ENCODE results near the gene METTL21A. TPM values are rescaled to one million over a fixed set of nuclear protein-coding genes. Genes with fewer than 3 reads are reported as not detected.
A peak's percentile ranks its signal among the peaks of the same experiment; 100 is the strongest.
"Not testable (repeated sequence)": the region's sequence is repeated elsewhere in the genome, so short reads cannot be mapped to it uniquely, and the experiment has no call there.

The METTL21A gene
- total and polyA plus RNA-seq, 2 experiments from 2014 or later, result 86.0 to 118 TPM

DNA sequence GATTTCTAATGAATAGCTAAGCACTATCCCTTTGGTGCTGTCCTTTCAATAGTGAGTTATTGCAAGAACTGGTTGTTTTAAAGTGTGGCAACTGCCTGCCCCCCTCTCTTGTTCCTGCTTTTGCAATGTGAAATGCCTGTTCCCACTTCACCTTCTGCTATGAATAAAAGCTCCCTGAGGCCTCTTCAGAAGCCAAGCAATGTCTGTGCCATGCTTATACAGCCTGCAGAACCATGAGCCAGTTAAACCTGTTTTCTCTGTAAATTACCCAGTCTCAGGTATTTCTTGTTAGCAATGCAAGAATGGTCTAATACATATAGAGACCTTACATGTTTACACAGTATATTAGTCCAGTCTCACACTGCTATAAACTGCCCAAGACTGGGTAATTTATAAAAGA, 15.0 kb upstream of the METTL21A start (continued):
- TF ChIP-seq, protein P1, sequence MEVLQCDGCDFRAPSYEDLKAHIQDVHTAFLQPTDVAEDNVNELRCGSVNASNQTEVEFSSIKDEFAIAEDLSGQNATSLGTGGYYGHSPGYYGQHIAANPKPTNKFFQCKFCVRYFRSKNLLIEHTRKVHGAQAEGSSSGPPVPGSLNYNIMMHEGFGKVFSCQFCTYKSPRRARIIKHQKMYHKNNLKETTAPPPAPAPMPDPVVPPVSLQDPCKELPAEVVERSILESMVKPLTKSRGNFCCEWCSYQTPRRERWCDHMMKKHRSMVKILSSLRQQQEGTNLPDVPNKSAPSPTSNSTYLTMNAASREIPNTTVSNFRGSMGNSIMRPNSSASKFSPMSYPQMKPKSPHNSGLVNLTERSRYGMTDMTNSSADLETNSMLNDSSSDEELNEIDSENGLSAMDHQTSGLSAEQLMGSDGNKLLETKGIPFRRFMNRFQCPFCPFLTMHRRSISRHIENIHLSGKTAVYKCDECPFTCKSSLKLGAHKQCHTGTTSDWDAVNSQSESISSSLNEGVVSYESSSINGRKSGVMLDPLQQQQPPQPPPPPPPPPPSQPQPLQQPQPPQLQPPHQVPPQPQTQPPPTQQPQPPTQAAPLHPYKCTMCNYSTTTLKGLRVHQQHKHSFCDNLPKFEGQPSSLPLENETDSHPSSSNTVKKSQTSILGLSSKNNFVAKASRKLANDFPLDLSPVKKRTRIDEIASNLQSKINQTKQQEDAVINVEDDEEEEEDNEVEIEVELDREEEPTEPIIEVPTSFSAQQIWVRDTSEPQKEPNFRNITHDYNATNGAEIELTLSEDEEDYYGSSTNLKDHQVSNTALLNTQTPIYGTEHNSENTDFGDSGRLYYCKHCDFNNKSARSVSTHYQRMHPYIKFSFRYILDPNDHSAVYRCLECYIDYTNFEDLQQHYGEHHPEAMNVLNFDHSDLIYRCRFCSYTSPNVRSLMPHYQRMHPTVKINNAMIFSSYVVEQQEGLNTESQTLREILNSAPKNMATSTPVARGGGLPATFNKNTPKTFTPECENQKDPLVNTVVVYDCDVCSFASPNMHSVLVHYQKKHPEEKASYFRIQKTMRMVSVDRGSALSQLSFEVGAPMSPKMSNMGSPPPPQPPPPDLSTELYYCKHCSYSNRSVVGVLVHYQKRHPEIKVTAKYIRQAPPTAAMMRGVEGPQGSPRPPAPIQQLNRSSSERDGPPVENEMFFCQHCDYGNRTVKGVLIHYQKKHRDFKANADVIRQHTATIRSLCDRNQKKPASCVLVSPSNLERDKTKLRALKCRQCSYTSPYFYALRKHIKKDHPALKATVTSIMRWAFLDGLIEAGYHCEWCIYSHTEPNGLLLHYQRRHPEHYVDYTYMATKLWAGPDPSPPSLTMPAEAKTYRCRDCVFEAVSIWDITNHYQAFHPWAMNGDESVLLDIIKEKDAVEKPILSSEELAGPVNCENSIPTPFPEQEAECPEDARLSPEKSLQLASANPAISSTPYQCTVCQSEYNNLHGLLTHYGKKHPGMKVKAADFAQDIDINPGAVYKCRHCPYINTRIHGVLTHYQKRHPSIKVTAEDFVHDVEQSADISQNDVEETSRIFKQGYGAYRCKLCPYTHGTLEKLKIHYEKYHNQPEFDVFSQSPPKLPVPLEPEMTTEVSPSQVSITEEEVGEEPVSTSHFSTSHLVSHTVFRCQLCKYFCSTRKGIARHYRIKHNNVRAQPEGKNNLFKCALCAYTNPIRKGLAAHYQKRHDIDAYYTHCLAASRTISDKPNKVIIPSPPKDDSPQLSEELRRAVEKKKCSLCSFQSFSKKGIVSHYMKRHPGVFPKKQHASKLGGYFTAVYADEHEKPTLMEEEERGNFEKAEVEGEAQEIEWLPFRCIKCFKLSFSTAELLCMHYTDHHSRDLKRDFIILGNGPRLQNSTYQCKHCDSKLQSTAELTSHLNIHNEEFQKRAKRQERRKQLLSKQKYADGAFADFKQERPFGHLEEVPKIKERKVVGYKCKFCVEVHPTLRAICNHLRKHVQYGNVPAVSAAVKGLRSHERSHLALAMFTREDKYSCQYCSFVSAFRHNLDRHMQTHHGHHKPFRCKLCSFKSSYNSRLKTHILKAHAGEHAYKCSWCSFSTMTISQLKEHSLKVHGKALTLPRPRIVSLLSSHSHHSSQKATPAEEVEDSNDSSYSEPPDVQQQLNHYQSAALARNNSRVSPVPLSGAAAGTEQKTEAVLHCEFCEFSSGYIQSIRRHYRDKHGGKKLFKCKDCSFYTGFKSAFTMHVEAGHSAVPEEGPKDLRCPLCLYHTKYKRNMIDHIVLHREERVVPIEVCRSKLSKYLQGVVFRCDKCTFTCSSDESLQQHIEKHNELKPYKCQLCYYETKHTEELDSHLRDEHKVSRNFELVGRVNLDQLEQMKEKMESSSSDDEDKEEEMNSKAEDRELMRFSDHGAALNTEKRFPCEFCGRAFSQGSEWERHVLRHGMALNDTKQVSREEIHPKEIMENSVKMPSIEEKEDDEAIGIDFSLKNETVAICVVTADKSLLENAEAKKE (CRISPR knock-in tag; IDR thresholded peaks at IDR 0.05), result no peak
- TF ChIP-seq EZH2phosphoT487 (IDR thresholded peaks at IDR 0.05; ENCODE audit: unreplicated experiment), result no peak

DNA sequence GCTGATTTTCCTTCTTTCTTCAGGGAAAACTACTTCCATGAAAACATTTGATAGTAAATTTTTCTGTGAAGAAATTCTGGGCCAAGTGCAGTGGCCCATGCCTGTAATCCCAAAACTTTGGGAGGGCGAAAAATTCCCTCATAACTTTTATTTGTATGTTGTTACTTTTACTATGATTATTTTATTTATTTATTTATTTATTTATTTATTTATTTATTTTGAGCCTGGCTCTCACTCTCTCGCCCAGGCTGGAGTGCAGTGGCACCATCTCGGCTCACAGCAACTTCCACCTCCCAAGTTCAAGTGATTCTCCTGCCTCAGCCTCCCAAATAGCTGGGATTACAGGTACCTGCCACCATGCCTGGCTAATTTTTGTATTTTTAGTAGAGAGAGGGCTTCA, 14.1 kb upstream of the METTL21A start:
- H3F3A ChIP-seq (replicated peaks; ENCODE audit: low read depth); H3K4me1 Mint-ChIP-seq; H3K36me3 ChIP-seq (ENCODE audit: insufficient read depth); H3K79me2 ChIP-seq (replicated peaks; ENCODE audit: insufficient read depth); H3K27ac Mint-ChIP-seq; H3K4me2 ChIP-seq; H3K27ac ChIP-seq (ENCODE audit: low read depth); H2AFZ ChIP-seq; H3K9me2 ChIP-seq (ENCODE audit: insufficient read depth); H3K27me3 ChIP-seq (ENCODE audit: insufficient read depth); H3K4me3 ChIP-seq; H4K20me1 ChIP-seq (replicated peaks; ENCODE audit: insufficient read depth); H3K4me1 ChIP-seq (ENCODE audit: insufficient read depth); H3K36me3 Mint-ChIP-seq (ENCODE audit: low read depth); H3K4me3 Mint-ChIP-seq; ATAC-seq; H3K27me3 Mint-ChIP-seq (ENCODE audit: insufficient read depth, low read depth, poor library complexity); DNase-seq (ENCODE audit: low spot score): not testable (repeated sequence)
- peaks cover 15% of the 10 kb centered on the region; the same call in 2 of the 3 replicates for H3K9me3 Mint-ChIP-seq

DNA sequence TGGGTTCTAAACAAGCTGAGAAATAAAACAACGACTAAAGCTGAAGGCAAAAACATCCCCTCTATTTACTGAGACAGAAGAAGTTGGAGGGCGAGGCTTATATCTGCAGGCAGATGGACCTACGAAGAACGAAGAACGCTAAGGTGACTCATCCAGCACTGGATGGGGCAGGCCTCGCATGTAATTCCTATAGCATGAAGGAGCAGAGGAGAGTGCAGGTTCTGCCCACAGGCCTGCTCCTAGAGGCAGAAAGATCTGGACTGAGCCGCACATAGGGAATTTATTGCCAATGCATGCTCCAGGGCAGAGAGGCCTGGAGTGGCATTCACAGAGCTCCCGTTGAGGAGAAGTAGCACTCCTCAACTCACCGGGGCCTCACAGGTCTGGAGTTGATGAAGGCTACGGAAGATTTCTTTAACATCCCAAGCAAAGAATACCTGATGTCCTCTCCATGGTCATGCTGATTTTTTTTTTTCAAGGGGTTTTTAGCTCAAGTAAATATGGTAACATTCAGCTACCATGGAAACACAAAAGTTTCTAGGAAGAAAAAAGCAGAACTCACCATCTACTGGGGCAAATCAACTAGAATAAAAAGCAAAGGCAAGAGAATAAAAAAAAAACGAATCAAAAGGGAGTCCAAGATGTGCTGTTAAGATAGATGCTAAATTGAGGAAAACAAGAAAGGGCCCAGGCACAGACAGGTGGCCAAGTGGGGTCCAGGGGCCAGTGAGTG, 10.4 kb upstream of the METTL21A start:
- Histone ChIP-seq H3F3A (replicated peaks; ENCODE audit: low read depth) (0 out of 2 replicates have a peak, but pooled peaks cover 4% of the 10 kb centered on the region), H3K4me3 (no peak overlapping the region), H2AFZ (peak overlapping the region; percentile 97), H3K79me2 (replicated peaks; ENCODE audit: insufficient read depth) (no peaks in the 10 kb centered on the region), H3K9me2 (ENCODE audit: insufficient read depth) (no peaks in the 10 kb centered on the region), H3K36me3 (ENCODE audit: insufficient read depth) (no peaks in the 10 kb centered on the region), H3K27ac (ENCODE audit: low read depth) (no peak overlapping the region), H4K20me1 (replicated peaks; ENCODE audit: insufficient read depth) (no peaks in the 10 kb centered on the region), H3K4me2 (no peak overlapping the region), H3K4me1 (ENCODE audit: insufficient read depth) (peaks cover 7% of the 10 kb centered on the region), H3K27me3 (ENCODE audit: insufficient read depth) (no peaks in the 10 kb centered on the region)
- no peaks in the 10 kb centered on the region for H3K9me3 Mint-ChIP-seq
- no peak overlapping the region for H3K27ac Mint-ChIP-seq
- no peaks in the 10 kb centered on the region for H3K36me3 Mint-ChIP-seq (ENCODE audit: low read depth)
- no peak overlapping the region for H3K4me3 Mint-ChIP-seq
- DNase-seq (ENCODE audit: low spot score), result no peak
- ATAC-seq, result peak; percentile 33; the same call in 2 of the 3 replicates
- H3K27me3 Mint-ChIP-seq (ENCODE audit: insufficient read depth, low read depth, poor library complexity), result peaks cover 2% of the 10 kb centered on the region
- H3K4me1 Mint-ChIP-seq, result peaks cover 10% of the 10 kb centered on the region
- no peak for TF ChIP-seq EZH2 (IDR thresholded peaks at IDR 0.05; ENCODE audit: low read depth, unreplicated experiment)
- no peak for TF ChIP-seq ZNF331 (CRISPR knock-in tag; IDR thresholded peaks at IDR 0.05; ENCODE audit: low read depth)
- no peak for TF ChIP-seq STAT1 (IDR thresholded peaks at IDR 0.05; ENCODE audit: unreplicated experiment)
